Smooth muscle cell of the umbilical artery (primary cell): ENCODE data around the gene C20orf202. TPM values are rescaled to one million over a fixed set of nuclear protein-coding genes. Genes with fewer than 3 reads are reported as not detected.

ENCODE experiments used
- total RNA-seq: library from RNA; depleted of rRNA; stranded (reverse); fragments of >200 nt; gene quantifications from 2 replicates; pipeline ENCODE4 v1.2.3, GENCODE V29; 2014

The C20orf202 gene
- not detected in 2 replicates for total RNA-seq

DNA sequence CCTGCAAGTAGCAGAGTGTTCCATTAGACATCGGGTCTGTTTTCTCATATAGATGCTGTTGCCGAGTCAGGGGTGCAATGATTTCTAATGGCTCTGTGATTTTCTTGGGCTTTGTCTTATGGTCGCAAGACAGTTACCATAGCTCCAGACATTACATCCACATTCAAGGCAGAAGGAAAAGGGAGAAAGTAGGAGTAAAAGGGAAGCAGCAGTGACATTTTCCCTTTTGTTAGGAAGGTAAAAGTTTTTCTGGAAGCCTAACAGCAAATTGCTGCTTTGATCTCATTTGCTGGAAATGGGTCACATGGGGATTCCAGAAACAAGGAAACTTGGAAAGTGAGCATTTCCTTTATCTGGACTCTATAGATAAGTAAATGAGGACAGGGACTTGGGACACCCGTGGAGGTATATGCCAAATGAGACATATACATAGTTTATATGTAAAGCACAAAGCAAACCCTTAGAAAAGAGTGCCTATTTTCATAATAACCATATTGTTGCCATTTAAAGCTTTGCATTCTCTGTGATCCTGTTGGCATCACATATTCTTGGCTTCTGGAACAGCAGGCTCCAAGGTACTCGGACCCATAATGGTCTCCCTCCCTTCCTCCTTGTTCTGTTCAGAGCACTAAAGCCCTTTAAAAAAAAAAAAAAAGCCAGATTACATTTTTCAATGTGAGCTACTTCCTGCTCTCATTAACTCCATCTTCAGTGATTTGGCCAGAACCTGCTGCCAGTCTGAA is at the start of gene C20orf202:
C20orf202 (plus strand) TSS at position 693 of the 743 bp plus-strand sequence. CDS start 132 bp downstream, outside the sequence.

DNA sequence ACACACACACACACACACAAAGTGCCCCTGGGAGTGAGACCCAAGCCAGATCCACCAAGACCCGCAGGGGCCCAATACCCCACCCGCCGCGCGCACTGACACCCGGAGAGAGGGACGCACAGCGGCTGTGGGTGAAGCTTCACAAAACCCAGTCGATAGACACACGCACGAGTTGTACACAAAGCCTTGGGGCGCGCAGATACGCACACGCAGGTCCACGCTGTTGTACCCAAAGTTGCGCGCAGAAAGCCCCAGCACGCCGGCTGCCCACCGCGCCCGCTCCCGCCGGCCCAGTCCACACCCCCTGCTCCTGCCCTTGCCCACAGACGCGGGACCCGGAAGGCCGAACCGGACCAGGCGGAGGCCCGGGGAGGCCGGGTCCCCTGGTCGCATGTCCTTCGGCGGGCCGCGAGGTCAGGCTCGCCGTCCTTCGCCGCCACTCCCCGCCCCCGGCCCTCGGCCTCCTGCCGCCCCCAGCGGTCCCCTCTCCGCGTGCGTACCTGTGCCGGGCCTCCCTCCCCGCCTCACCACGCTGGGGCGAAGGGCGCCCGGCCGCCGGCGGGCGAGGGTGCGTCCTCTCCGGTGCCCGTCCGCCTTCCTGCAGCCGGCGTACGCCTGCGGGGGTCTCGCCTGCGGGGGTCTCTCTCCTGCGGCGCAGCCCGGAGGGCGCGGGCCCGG is 18.5 kb upstream of the C20orf202 start, which contains the start of gene TMEM74B:
TMEM74B (minus strand) TSS at position 344 of the 678 bp plus-strand sequence. CDS start 1,180 bp downstream, outside the sequence.

DNA sequence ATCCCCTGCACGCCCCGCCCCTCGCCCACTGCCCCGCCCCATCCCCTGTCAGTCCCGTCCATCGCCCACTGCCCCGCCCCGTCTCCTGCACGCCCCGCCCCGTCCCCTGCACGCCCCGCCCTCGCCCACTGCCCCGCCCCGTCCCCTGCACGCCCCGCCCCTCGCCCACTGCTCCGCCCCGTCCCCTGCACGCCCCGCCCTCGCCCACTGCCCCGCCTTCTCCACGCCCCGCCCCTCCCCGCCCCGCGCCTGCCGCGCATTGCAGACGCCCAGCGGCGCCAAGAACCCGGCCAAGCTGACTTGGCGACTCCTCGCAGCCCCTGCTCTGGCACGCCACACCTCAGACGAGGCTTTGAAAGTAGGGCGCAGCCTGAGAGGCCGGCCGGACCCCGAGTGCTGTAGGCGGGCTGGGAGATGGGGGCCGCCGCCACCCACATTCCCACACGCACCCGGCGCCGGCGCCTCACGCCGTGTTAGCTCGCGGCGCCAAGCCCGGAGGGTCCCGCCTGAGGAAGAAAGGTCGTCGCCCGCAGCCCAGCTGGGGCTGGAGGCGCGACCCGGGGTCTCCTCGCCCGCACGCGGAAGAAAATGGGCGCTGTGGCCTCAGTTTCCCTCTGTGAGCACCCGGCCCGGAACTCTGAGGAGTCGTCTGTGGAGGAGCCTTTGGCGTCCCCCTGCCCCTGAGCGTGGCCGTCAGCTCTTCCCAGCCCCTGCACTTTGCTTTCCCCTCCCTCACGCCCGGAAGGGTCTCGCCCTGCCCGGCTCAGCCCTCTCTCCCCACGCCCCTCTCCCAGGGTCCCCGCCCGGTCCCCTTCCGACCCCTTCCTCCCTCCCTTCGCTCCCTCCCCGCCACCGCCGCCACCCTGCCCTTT is 22.8 kb downstream of the C20orf202 start, which contains the start of gene RAD21L1:
RAD21L1 (plus strand) TSS at position 262 of the 872 bp plus-strand sequence. CDS start 2,410 bp downstream, outside the sequence.

Other genes with a start within 250 kb of the C20orf202 start
- not detected in 2 replicates for gene RSPO4, start 201.1 kb upstream of the C20orf202 start, total RNA-seq
- gene PSMF1, start 84.9 kb upstream of the C20orf202 start, total RNA-seq, result 21.7 and 53.2 TPM in 2 replicates
- gene TMEM74B, start 18.5 kb upstream of the C20orf202 start, total RNA-seq, result 0.14 TPM in 1 of 2 replicates, not detected in the other
- gene RAD21L1, start 22.6 kb downstream of the C20orf202 start, total RNA-seq, result 0.14 and 0.59 TPM in 2 replicates
- 11.6 and 13.5 TPM in 2 replicates for gene SNPH, start 62.8 kb downstream of the C20orf202 start, total RNA-seq
- gene SDCBP2, start 125.7 kb downstream of the C20orf202 start, total RNA-seq, result 1.2 and 1.8 TPM in 2 replicates
- 103 and 178 TPM in 2 replicates for gene FKBP1A, start 189.6 kb downstream of the C20orf202 start, total RNA-seq